Muscle layer of colon (tissue), 2 donors: Measurements from ENCODE around the gene MAPK12.
A peak's percentile ranks its signal among the peaks of the same experiment; 100 is the strongest.

ENCODE experiments used
- H3K27ac ChIP-seq: one replicate; pipeline ENCODE4 v1.7.0; 2013; ENCODE audit warnings: low read depth, mild to moderate bottlenecking, low read length, moderate library complexity
- H3K27me3 ChIP-seq, 2 donors: one replicate each; pipeline ENCODE4 v1.7.0; 2013; ENCODE audit warnings: low read length in 2 of 2, mild to moderate bottlenecking in 2 of 2; ENCODE audit not compliant: insufficient read depth in 2 of 2, control insufficient read depth in 1 of 2
- H3K36me3 ChIP-seq: one replicate; pipeline ENCODE4 v1.7.0; 2013; ENCODE audit warnings: mild to moderate bottlenecking, low read length; ENCODE audit not compliant: insufficient read depth
- H3K4me1 ChIP-seq: one replicate; pipeline ENCODE4 v1.7.0; 2013; ENCODE audit warnings: mild to moderate bottlenecking, low read length; ENCODE audit not compliant: insufficient read depth
- H3K4me3 ChIP-seq, 2 donors: one replicate each; pipeline ENCODE4 v1.7.0; 2013; ENCODE audit warnings: low read length in 2 of 2, low read depth in 1 of 2, mild to moderate bottlenecking in 1 of 2, moderate library complexity in 1 of 2
- H3K9ac ChIP-seq: one replicate; pipeline ENCODE4 v1.7.0; 2013; ENCODE audit warnings: low read length
- H3K9me3 ChIP-seq: one replicate; pipeline ENCODE4 v1.7.0; 2013; ENCODE audit warnings: mild to moderate bottlenecking, low read length
- donor health status: abdominal sarcoma.
- donor health status: Adenocarcinoma of cecum.

The MAPK12 gene

GRCh38 chr22:50261615-50262459 is at the start of gene MAPK12:
Gene MAPK12, minus strand, starts transcription at chr22:50261683. Its CDS starts 174 bp downstream, at chr22:50261509.
- no peak within 1 kb of the TSS for H3K27ac ChIP-seq
- H3K4me1 ChIP-seq, result no peaks in the 10 kb centered on the region
- no peak within 1 kb of the TSS for H3K9ac ChIP-seq
- H3K27me3 ChIP-seq, result peaks cover 11 to 59% of the 10 kb centered on the region in 2 donors
- no peaks in the 10 kb centered on the region for H3K9me3 ChIP-seq
- no peaks in the 10 kb centered on the region for H3K36me3 ChIP-seq
- no peak within 1 kb of the TSS for H3K4me3 ChIP-seq

GRCh38 chr22:50310949-50311444 is 49.5 kb upstream of the MAPK12 start:
- H3K4me1 ChIP-seq, result peaks cover 11% of the 10 kb centered on the region
- no peaks in the 10 kb centered on the region for H3K36me3 ChIP-seq
- H3K4me3 ChIP-seq, result no peak overlapping the region
- H3K27me3 ChIP-seq, result no peaks in the 10 kb centered on the region
- H3K9ac ChIP-seq, result no peak overlapping the region
- no peak overlapping the region for H3K27ac ChIP-seq
- H3K9me3 ChIP-seq, result no peaks in the 10 kb centered on the region

GRCh38 chr22:50310031-50310722 is 48.7 kb upstream of the MAPK12 start:
- no peak overlapping the region for H3K27ac ChIP-seq
- no peaks in the 10 kb centered on the region for H3K9me3 ChIP-seq
- peaks cover 16% of the 10 kb centered on the region for H3K4me1 ChIP-seq
- no peaks in the 10 kb centered on the region for H3K36me3 ChIP-seq
- H3K9ac ChIP-seq, result no peak overlapping the region
- H3K4me3 ChIP-seq, result no peak overlapping the region
- no peaks in the 10 kb centered on the region for H3K27me3 ChIP-seq

GRCh38 chr22:50309601-50309991 is 48.1 kb upstream of the MAPK12 start:
- H3K4me3 ChIP-seq, result no peak overlapping the region
- no peaks in the 10 kb centered on the region for H3K9me3 ChIP-seq
- H3K27ac ChIP-seq, result no peak overlapping the region
- no peak overlapping the region for H3K9ac ChIP-seq
- H3K36me3 ChIP-seq, result no peaks in the 10 kb centered on the region
- H3K4me1 ChIP-seq, result peaks cover 22% of the 10 kb centered on the region
- H3K27me3 ChIP-seq, result no peaks in the 10 kb centered on the region

GRCh38 chr22:50308986-50309600 is 47.6 kb upstream of the MAPK12 start:
- Histone ChIP-seq H3K27ac (peak overlapping the region; percentile 54), H3K9me3 (no peaks in the 10 kb centered on the region), H3K36me3 (no peaks in the 10 kb centered on the region), H3K4me3 (no peak overlapping the region), H3K9ac (no peak overlapping the region), H3K27me3 (no peaks in the 10 kb centered on the region), H3K4me1 (peaks cover 27% of the 10 kb centered on the region)

- Histone ChIP-seq H3K36me3 (no peaks in the 10 kb centered on the region), H3K27ac (peak overlapping the region; percentile 54), H3K4me3 (no peak overlapping the region), H3K4me1 (peaks cover 32% of the 10 kb centered on the region), H3K27me3 (no peaks in the 10 kb centered on the region), H3K9me3 (no peaks in the 10 kb centered on the region), H3K9ac (no peak overlapping the region)
These were observed 47.1 kb upstream of the MAPK12 start for GRCh38 chr22:50308597-50308935.

GRCh38 chr22:50307890-50308596 is 46.6 kb upstream of the MAPK12 start:
- Histone ChIP-seq H3K4me1 (peaks cover 37% of the 10 kb centered on the region), H3K9ac (no peak overlapping the region), H3K4me3 (no peak overlapping the region), H3K27me3 (no peaks in the 10 kb centered on the region), H3K9me3 (no peaks in the 10 kb centered on the region), H3K27ac (peak overlapping the region; percentile 54), H3K36me3 (no peaks in the 10 kb centered on the region)

GRCh38 chr22:50306753-50307749 is 45.6 kb upstream of the MAPK12 start, which contains the start of gene PLXNB2:
Gene PLXNB2, minus strand, starts transcription at chr22:50307646. Its CDS starts 17,062 bp downstream, at chr22:50290584.
- Histone ChIP-seq H3K27ac (peak within 1 kb of the TSS; percentile 79), H3K9ac (peak within 1 kb of the TSS; percentile 76), H3K4me3 (peak within 1 kb of the TSS; percentile 67 to 100), H3K9me3 (no peaks in the 10 kb centered on the region), H3K4me1 (peaks cover 47% of the 10 kb centered on the region), H3K36me3 (no peaks in the 10 kb centered on the region), H3K27me3 (no peaks in the 10 kb centered on the region)

GRCh38 chr22:50305923-50306566 is 44.6 kb upstream of the MAPK12 start:
- H3K27me3 ChIP-seq, result no peaks in the 10 kb centered on the region
- no peaks in the 10 kb centered on the region for H3K9me3 ChIP-seq
- no peaks in the 10 kb centered on the region for H3K36me3 ChIP-seq
- peak overlapping the region; percentile 79 for H3K27ac ChIP-seq
- peak overlapping the region; percentile 69 to 100 for H3K4me3 ChIP-seq
- peak overlapping the region; percentile 61 for H3K9ac ChIP-seq
- H3K4me1 ChIP-seq, result peaks cover 57% of the 10 kb centered on the region
